ENCODE results near the gene STAT5B.
A peak's percentile ranks its signal among the peaks of the same experiment; 100 is the strongest.

Gene STAT5B

DNA sequence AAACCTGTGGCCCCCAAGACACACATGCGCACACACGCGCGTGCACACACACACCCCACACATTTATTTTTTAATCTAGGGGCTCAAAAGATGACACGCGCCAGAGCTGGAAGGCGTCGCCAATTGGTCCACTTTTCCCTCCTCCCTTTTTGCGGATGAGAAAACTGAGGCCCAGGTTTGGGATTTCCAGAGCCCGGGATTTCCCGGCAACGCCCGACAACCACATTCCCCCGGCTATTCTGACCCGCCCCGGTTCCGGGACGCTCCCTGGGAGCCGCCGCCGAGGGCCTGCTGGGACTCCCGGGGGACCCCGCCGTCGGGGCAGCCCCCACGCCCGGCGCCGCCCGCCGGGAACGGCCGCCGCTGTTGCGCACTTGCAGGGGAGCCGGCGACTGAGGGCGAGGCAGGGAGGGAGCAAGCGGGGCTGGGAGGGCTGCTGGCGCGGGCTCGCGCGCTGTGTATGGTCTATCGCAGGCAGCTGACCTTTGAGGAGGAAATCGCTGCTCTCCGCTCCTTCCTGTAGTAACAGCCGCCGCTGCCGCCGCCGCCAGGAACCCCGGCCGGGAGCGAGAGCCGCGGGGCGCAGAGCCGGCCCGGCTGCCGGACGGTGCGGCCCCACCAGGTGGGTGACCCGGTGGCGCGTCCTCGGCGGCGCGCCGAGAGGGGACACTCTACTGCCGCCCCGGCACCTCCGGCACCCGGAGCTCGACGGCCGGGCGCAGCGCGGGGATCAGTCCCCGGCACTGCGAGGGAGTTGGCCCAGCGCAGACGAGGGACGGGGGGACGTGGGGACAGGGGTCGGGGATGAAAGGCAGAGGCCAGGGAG lies 12.0 kb upstream of the STAT5B start, which contains the start of gene STAT5A:
STAT5A (plus strand) TSS at position 522 of the 826 bp plus-strand sequence. CDS start 914 bp downstream, outside the sequence.
- TF ChIP-seq, protein P1, sequence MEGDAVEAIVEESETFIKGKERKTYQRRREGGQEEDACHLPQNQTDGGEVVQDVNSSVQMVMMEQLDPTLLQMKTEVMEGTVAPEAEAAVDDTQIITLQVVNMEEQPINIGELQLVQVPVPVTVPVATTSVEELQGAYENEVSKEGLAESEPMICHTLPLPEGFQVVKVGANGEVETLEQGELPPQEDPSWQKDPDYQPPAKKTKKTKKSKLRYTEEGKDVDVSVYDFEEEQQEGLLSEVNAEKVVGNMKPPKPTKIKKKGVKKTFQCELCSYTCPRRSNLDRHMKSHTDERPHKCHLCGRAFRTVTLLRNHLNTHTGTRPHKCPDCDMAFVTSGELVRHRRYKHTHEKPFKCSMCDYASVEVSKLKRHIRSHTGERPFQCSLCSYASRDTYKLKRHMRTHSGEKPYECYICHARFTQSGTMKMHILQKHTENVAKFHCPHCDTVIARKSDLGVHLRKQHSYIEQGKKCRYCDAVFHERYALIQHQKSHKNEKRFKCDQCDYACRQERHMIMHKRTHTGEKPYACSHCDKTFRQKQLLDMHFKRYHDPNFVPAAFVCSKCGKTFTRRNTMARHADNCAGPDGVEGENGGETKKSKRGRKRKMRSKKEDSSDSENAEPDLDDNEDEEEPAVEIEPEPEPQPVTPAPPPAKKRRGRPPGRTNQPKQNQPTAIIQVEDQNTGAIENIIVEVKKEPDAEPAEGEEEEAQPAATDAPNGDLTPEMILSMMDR (IDR thresholded peaks at IDR 0.05; ENCODE audit: extremely low read depth, insufficient read depth, missing control alignments), result no peak
- in situ Hi-C loops (cut with MboI; ENCODE audit: low pct_unique_long_range_greater_than_20kb, low sequenced_read_pairs, unreplicated experiment), result no loop called here
- peak; percentile 93 for DNase-seq (ENCODE audit: low spot score)

DNA sequence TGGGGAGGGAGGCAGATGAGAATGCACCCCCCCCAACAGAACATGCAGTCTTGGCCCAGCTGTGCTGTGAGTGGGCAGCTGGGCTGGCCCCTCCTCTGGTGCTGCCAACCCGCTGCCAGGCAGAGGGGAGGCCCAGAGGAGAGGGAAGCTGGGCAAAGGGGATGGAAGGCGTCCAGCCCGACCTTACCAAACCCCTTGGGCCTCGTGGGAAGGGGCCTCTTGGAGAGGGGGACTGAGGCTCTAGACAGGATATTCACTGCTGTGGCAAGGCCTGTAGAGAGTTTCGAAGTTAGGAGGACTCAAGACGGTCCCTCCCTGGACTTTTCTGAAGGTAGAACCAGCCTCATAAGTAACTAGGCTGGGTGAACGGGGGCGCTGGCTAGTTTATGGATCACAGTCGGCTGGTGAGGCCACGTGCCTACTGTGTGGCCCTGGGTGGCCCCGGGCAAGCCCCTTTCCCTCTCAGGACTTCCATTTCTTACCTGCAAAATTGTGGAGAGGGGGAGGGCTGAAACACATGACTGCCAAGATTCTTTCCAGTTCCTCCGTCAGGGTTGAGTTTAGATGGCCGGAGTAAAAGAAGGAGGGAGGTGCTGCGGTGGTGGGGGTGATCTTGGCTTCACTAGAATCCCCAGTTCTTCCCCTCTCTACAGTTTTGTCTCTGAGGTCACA lies 11.2 kb upstream of the STAT5B start:
- in situ Hi-C loops (cut with MboI; ENCODE audit: low pct_unique_long_range_greater_than_20kb, low sequenced_read_pairs, unreplicated experiment), result no loop called here
- TF ChIP-seq, protein P1 (IDR thresholded peaks at IDR 0.05; ENCODE audit: extremely low read depth, insufficient read depth, missing control alignments), result no peak
- DNase-seq (ENCODE audit: low spot score), result peak; percentile 79

DNA sequence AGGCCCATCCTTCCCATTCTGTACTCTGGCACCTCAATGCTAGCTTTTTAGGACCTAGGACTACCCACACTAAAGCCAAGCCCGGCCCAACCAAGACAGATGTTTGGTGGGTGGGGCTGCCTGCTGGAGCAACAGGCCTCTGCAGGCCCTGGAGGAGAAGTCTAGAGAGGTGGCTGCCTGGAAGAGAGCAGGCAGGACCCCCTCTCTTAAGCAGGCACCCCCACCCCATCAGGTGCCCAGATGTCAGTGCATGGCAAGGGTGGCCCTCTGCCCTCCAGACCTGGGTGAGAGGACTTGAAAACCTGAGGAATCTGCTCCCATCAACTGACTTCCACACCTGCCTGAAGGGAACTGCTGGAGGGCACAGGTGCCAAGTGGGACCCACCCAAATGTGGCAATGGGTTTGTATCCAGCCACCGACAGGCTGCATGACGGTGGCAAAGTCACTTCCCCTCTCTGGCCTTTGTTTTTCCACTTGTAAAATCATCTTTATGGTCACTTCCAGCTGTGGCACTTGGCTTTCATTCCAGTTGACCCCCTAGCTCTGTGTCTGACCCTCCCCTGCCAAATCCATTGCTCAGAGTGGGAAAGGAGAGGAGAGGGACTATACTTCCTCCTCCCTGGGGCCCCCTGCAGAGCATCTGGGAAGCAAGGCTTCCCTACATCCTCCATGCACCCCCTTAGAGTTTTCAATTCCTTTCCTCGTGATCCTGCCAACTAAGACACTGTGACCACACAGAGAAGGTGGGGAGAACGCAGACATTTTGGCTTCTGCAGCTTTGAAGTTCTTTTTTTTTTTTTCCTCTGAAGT lies 10.4 kb upstream of the STAT5B start:
- DNase-seq (ENCODE audit: low spot score), result no peak
- in situ Hi-C loops (cut with MboI; ENCODE audit: low pct_unique_long_range_greater_than_20kb, low sequenced_read_pairs, unreplicated experiment), result no loop called here

DNA sequence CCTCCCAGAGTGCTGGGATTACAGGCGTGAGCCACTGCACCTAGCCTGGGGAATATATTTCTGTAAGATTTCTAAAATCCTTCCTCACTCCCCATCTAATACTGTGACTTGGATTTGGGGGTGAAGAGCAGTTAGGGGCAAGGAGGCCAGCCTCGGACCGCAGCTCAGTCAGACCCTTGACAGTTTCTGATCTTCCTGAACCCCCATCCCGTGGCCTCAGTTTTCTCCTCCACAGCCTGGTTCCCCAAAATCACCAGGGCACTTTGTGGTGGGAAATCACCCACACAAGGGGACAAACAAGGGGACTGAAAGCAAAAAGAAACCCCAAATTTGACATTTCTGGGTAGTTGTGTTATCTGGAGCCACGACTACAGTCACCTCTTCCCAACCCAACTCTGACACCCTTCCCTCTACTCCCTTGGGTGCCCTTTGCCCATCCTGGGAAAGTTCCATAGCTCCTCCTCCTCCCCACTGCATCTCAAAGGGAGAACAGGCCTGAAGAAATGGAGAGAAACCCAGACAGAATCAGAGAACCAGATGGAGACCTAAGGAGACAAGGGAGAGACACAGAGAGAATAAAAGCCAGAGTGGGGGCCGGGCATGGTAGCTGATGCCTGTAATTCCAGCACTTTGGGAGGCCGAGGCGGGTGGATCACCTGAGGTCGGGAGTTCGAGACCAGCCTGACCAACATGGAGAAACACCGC lies 9.3 kb upstream of the STAT5B start:
- in situ Hi-C loops (cut with MboI; ENCODE audit: low pct_unique_long_range_greater_than_20kb, low sequenced_read_pairs, unreplicated experiment), result no loop called here

More for the DNA sequence above, 10.4 kb upstream of the STAT5B start:
- TF ChIP-seq, protein P1 (IDR thresholded peaks at IDR 0.05; ENCODE audit: extremely low read depth, insufficient read depth, missing control alignments), result no peak

DNA sequence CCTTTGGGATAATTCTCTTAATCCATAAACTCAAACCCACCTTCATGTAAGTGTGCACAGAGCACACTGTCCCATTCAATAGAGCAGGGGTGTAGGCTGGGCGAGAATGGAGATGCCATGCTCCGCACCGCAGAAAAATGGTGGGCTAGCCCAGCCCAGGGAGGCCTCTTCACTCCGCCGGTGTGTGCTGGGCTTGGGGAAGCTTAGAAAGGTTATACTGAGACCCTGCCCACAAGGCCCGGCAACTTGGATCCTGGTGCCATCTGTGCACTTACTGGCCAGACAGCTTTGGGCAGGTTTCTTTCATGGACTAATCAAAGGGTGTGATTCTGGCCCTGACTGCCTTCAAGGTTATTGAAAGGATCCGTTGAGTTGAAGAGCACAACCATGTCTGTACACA lies 8.4 kb upstream of the STAT5B start:
- TF ChIP-seq, protein P1 (IDR thresholded peaks at IDR 0.05; ENCODE audit: extremely low read depth, insufficient read depth, missing control alignments), result no peak
- in situ Hi-C loops (cut with MboI; ENCODE audit: low pct_unique_long_range_greater_than_20kb, low sequenced_read_pairs, unreplicated experiment), result no loop called here
- no peak for DNase-seq (ENCODE audit: low spot score)

More for the DNA sequence above, 9.3 kb upstream of the STAT5B start:
- DNase-seq (ENCODE audit: low spot score), result no peak
- TF ChIP-seq, protein P1 (IDR thresholded peaks at IDR 0.05; ENCODE audit: extremely low read depth, insufficient read depth, missing control alignments), result no peak

DNA sequence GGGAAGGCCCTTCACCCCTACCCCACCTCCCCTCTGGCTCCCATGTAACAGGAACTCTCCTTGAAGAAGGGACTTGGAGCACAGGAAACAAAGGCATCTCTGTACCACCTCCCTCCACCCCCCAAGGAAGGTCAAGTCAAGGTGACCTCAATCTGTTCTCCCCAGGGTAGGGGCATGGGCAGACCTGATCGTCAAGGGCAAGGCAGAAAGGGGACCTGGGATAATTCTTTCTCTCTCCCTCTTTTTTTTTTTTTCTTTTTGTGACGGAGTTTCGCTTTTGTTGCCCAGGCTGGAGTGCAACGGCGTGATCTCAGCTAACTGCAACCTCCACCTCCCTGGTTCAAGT lies 7.8 kb upstream of the STAT5B start:
- TF ChIP-seq, protein P1 (IDR thresholded peaks at IDR 0.05; ENCODE audit: extremely low read depth, insufficient read depth, missing control alignments), result no peak
- DNase-seq (ENCODE audit: low spot score), result no peak
- in situ Hi-C loops (cut with MboI; ENCODE audit: low pct_unique_long_range_greater_than_20kb, low sequenced_read_pairs, unreplicated experiment), result no loop called here
